Left forelimb (tissue), 1 donor: ENCODE data around the gene CST3.
"Not testable (repeated sequence)": the region's sequence is repeated elsewhere in the genome, so short reads cannot be mapped to it uniquely, and the experiment has no call there.

Experiments used
- DNase-seq: peaks from one replicate; pipeline ENCODE4 v3.0.0-alpha.2; 2018; ENCODE audit warnings: low spot score

Gene CST3

DNA sequence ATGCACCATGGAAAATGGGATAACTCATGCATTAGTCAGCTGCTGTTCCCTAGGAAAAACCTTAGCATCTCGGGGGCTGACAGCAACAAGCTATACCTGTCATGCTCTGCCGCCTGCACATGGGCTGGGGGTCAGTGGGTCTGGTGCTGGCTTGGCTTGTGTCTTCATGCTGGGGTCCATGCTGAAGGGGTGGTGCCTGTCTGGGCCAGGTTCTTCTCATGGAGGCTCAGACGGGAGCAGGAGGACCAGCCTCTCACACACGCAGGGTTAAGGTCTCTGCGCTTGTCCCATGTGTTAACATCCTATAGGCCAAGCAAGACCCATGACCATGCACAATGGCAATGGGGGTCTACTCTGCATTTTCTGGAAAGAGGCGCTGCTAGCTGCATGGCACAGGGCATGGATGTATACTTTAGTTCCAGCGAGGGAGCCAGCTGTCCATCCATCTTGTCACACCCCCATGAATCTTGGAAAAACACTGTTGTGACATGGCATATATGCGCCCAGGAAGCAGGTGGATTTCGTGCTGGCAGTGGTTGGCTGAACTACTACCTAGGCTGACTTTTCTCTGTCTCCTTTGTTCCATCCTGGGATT lies 24.6 kb upstream of the CST3 start:
- no peak for DNase-seq

DNA sequence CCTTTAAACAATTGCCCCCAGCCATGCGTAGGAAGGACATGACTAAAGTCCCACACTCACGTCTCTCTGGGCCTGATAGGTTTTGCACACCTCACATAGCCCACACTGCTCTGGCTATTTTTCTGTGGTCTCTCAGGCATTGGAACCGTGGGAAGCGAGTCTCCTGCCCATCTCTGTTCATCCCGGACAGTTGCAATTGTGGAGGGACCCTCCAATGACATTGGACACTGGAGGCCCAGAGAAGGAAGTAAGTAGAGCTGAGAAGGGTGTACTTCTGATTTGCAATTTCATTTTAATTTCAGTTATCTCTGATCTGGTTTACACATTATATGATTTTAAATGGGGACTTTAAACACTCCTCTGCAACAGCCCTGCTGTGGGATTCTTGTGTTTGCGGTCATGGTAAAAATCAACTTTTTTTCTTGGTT lies 23.3 kb upstream of the CST3 start:
- no peak for DNase-seq

DNA sequence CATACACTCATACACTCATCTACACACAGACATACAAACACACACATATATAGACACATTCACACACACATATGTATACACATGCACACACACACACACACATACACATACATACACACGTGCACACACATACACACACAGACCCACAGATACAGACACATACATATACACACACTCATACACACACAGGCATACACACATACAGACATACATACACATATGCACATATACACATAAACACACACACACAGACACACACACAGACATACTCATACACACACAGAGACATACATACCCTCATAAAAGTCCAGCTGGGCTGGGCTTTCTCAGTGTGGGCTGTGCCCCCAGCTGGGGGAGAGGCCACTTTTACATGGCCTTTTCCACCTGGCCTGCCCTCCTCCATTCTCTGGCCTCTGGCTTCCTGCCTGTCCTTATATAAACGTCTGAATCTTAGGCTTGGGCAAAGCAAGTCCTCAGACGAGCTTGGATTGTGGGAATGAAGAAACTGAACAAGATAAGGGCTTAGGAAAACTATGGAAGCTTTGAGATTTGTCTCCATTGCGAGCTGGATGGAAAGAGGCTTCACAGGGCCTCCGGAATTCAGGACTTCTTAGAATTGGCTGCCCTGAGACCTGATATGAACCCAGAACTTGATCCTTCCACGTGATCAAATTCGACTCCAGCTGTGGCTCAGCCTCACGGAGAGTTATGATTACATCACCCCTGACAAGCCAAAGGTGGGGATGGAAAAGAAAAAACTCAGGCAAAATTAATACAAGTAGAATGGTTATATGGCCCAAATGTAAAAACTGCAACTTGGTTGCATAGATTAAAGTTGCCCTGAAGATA lies 22.5 kb upstream of the CST3 start:
- DNase-seq, result no peak

DNA sequence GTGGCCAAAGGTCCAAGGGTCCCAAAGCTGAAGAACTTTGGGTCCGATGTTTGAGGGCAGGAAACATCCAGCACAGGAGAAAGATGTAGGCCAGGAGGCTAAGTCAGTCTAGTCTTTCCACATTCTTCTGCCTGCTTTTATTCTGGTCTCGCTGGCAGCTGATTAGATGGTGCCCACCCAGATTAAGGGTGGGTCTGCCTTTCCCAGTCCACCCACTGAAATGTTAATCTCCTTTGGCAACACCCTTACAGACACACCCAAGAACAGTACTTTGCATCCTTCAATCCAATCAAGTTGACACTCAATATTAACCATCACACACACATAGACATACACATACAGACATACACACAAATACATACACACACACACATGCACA lies 21.8 kb upstream of the CST3 start:
- not testable (repeated sequence) for DNase-seq

DNA sequence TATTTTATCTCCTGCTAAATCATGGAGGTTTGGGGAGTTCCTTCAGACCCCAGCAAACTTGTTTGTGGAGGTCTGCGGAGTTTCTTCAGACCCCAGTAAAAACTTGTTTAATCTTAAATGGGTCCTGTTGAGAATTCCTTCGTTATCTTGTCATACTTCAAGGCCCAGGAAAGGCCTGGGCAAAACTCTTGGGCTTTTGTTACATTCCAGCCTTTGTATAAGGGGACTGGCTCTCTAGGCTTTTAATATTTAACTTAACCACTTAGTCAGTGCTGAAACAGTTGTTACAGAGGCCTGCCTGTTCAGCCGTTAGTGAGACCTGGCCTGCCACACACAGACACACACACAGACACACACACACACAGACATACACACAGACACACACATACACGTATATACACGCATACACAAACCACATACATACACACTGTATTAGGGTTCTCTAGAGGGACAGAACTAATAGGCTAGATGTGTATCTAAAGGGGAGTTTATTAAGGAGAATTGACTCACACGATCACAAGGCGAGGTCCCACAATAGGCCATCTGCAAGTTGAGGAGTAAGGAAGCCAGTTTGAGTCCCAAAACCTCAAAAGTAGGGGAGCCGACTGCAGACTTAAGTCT lies 21.3 kb upstream of the CST3 start:
- no peak for DNase-seq

DNA sequence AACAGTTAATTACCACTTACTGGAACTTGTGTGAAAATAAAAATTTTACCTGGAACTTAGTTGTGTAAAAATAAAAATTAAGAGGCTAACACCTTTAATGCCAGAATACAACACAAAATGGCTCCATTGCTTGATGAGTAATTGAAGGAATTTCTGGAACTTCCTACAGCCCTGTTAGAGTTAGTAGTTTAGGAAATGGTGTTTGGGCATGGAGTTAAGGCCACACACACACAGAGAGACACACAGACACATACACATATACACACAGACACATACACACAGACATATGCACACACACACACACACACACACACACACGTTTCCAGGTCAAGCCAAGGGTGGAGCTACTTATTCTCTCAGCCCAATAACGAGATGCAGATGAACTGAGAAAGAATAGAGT lies 20.6 kb upstream of the CST3 start:
- DNase-seq, result no peak

DNA sequence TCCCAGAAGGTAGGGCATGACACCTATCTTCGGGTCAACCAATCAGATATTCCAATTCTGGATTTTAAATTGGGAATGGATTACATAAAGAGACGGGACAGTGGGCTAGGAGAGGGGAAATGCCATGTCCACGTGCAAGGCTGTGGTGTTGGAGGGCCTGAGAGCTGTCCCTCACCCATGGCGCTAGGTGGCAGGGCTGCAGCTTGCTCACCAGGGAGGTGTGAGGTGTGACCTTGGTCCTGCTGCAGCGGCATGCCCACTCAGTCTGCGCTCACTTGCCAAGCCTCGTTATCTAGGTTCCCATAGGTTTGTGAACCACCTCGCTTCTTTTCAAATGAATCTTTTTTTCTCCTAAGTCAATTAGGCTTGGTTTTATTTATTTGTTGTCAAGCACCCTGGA lies 19.4 kb upstream of the CST3 start:
- no peak for DNase-seq

DNA sequence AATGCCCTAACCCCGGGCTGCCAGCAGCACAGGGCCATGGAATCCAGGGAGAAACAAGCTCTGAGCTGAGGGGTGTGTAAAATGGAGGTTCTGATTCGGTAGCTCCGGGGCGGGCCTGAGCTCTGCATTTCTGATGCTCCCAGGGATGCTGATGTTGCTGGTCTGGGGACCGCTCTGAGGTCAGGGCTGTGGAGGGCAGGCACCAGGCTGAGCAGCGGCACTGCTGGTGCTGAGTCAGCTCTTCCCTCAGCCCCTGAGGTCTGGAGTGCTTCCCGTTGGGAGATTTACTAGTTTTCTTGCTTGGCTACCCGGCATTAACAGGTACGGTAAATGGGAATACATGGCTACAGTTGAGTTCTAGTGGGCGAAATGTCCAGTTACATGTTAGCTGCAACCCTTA lies 18.6 kb upstream of the CST3 start:
- no peak for DNase-seq

DNA sequence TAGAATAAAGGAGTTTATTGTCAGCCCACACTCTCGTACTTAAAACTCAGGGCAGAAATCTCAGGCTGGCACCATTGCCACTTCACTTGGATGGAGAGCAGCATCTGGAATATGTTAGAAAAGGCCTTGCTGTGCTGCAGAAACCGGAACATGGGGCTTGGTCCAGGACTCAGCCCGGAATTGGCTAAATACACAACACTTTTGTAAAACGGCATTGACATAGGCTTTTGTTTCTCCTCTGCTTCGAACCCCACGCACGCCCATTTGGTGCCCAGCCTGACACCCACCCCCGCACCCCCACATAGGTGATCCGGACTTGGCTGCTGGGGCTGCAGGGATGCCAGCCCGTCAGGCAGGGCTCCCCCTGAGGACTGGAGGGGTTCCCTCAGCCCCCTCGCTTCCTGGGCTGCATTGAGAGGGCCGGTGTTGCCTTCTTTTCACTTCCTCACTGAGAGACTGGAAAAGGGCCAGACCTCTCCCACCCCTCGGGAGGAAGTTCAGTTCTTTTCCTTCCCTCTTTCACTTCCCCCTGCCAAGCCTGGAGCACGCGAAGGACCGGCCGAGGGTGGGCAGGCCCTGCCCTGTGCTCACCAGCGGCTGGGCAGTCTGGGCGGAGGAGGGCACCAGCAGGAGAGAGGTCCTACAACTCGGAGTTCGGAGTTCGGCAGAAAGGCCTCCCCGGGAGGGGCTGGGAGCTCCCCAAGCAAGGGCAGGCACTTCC lies 17.9 kb upstream of the CST3 start:
- DNase-seq, result no peak

DNA sequence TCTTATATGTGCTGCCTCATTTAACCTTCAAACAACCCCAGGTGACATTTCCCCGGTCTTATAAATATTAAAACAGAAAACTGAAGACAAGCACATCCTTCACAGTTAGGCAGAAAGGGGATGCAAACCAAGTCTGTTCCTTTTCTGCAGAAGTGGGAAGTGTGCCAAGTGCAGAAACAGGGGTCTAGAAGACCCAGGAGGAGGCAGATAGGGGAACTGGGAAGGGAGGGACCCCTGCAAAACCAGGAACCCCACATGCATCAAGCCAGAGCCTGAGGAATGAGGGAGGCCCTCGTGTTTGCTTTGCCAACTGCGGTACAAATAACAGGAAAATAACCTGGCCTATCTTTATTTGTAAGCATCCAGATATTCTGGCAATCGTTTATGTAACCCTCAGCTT lies 17.0 kb upstream of the CST3 start:
- no peak for DNase-seq

DNA sequence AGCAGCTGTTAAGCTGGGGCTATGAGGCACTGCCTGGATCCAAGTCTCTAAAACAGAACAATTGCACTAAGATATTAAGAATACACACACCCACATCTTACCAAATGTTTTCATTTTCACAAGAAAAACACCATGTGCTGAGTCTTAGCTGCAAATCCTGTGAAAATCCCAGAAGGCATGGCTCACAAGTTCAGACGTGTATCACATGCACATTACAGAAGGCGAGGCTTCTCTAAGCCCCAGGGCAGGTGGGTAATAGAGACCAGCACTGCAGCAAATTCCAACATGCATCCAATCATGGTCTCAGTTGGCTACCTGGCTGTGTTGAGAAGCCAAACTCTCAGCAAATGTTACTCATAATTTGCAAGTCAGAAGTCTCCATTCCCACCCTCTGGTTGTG lies 16.2 kb upstream of the CST3 start:
- no peak for DNase-seq

DNA sequence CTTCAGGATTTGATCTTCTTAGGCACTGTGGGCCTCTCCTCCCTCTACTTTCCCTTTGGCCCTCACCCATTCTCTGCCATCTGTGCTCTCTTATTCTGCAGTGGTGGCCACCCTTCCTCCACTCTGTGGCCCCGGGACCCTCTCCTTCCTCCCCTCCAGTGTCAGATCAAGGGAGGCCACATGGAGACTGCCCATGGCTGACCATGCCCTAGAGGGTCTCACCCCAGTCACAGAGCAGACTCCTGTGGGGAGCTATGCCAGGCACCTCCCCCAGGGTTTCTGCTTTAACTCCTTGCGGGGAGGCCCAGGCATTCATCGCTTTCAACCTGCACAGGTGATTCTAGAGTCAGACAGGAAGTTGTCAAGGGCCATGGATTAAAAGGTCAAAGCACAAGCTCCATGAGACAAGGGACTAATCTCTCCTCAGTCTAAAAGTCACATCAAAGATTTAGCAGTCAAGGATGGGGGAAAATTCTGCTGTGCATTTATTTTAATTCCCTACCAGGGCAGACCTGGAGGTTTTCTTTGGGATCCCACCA lies 15.7 kb upstream of the CST3 start:
- DNase-seq, result no peak

DNA sequence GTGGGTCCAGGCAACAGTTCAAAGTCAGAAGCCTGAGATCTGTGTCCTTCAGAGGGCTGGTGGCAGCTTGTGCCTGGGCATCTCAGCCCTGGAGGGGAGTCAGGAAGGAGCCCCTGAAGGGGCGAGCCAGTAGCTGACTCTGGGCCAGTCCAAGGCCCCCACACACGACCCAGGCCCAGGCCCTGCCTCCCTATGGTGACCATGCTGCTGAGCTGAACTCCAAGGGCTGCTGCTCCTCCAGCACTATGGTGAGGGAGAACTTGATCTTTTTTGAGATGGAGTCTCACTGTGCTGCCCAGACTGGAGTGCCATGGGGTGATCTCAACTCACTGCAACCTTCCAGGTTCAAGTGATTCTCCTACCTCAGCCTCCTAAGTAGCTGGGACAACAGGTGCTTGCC lies 15.2 kb upstream of the CST3 start:
- no peak for DNase-seq

DNA sequence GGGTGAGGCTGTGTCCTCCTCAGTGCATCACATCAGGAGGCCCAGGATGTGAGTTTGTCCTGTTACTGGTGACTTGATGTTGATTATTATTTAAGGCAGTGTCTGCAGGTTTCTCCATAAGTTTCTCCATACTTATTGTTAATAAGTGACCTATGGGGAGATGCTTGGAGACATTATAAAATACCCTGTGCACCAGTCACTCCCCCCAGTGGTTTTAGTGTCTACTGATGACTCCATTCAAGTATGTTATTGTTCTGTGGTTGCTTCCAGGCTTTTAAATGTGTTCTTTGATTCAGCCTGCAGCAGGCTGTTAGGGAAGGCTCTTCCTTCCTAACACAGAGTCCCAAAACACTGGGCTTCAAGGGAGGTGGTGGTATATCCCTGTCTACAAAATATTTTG lies 14.6 kb upstream of the CST3 start:
- DNase-seq, result no peak

DNA sequence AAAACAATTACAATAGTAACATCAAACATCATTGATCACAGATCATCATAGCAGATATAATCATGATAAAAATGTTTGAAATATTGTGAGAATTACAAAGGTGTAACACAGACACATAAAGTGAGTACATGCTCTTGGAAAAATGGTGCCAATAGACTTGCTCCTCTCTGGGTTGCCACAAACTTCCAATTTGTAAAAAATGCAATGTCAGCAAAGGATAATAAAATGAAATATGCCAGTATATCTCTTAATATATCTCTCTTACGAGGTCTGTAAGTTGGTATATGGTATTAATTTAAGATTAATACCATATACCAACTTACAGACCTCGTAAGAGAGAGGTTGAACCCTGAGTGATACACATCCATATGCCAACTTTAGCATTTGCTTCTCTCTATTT lies 13.4 kb upstream of the CST3 start:
- DNase-seq, result no peak

DNA sequence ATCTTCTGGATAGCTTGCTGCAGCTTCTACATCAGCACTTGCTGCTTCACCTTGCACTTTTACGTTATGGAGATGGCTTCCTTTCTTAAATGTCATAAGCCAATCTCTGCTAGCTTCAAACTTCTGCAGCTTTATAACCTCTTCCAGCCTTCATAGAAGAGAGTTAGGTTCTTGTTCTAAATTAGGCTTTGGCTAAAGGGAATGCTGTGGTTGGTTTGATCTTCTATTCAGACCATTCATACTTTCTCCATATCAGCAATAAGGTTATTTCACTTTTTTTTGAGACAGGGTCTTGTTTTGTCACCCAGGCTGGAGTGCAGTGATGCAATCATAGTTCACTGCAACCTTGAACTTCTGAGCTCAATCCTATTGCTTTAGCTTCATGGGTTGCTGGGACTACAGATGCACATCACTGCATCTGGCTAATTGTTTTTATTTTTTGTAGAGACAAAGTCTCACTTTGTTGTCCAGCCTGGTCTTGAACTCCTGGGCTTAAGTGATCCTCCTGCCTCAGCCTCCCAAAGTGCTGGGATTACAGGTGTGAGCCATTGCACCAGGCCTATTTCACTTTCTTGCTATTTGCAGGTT lies 12.2 kb upstream of the CST3 start:
- DNase-seq, result no peak

DNA sequence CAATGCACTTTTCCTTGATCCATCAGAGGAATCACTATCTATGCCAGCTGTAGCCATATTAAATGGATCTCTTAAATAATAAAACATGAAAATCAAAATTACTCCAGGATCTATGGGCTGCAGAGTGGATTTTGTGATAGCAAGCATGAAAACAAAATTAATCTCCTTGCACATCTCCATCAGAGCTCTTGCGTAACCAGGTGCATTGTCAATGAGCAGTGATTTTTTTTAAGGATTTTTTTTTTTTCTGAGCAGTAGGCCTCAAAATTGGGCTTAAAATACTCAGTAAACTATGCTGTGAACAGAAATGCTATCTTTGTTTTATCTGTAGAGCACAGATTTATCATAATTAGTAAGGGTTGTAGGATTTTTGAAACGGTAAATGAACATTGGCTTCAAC lies 11.5 kb upstream of the CST3 start:
- no peak for DNase-seq

DNA sequence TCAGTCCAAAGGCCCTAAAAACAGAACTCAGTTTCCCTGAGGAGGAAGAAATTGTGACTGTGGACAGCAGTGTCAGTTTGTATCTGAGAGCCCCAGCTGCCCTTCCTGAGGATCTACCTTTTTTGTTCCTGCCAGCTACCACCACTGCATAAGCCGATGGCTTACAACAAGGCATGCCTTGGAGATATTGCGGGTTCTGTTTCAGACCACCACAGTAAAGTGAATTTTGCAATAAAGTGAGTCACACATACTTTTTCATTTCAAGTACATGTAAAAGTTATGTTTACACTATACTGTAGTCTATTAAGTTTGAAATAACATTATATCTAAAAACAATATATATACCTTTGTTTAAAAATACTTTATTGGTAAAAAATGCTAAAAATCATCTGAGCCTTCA lies 9.6 kb upstream of the CST3 start:
- no peak for DNase-seq

DNA sequence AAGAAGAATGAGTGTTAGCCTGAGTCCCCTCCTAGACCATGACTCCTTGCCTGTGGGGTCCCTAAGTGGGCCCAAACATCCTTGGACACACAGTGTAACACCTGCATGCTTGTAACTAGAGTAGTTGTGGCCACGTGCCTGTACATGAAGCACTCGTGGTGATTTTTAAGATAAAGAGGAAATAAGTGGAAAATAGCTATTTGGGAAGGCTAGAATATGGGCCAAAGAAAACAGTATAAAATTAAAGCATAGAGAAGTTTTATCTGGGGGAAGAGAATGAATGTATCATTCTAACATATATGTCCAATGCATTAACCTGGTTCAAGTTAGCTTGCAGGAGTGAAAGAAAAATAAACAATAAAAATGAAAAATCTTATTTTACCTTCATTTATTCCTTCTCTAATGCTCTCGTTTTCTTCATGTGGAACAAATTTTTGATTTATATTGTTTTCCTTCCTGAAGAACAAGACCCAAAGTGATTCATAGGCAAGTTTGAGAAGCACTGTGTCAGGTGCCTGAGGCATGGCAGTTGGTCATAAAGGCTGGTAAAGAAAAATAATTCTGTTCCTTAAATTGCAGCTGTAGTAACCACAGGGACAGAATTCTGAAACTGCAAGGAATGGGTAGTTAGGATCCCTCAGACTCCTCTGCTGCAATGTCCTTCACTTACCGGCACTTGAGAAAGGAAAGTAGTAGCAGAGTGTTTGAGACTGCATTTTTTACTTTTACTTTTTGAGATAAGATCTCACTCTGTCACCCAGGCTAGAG lies 8.5 kb upstream of the CST3 start:
- DNase-seq, result no peak

DNA sequence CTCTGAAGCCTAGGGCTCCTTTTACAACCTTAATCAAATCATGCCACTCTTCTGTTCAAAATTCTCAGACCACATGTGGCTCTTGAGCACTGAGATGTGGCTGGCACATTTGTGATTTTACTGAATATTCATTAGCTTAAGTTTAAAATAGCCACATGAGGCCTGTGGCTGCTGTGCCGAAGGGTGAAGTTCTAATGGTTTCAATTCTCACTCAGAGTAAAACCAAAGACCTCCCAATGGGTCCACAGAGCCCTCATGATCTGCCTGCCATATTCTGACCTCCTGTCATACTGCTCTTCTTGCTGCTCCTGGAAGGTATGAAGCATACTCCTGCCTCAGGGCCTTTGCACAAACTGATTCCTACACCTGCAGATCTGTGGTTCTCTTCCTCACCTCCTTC lies 7.8 kb upstream of the CST3 start:
- no peak for DNase-seq

DNA sequence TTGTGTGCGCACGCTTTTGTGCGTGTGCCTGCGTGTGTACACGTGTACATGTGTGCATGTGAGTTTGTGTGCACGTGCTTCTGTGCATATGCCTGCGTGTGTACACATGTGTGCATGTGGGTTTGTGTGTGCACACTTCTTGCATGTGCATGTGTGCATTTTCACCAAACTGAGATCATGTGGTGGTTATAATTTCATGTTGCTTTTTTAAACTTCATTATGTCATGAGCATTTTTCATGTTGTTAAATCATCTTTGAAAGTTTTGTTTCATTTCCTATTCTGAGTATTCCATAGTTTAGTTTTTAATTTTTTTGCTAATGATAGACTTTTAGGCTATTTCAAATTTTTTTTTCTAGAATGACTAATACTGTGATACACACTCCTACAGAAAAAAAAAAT lies 6.4 kb upstream of the CST3 start:
- no peak for DNase-seq
